Measurements from ENCODE around the gene AP5B1.

AP5B1 gene

DNA sequence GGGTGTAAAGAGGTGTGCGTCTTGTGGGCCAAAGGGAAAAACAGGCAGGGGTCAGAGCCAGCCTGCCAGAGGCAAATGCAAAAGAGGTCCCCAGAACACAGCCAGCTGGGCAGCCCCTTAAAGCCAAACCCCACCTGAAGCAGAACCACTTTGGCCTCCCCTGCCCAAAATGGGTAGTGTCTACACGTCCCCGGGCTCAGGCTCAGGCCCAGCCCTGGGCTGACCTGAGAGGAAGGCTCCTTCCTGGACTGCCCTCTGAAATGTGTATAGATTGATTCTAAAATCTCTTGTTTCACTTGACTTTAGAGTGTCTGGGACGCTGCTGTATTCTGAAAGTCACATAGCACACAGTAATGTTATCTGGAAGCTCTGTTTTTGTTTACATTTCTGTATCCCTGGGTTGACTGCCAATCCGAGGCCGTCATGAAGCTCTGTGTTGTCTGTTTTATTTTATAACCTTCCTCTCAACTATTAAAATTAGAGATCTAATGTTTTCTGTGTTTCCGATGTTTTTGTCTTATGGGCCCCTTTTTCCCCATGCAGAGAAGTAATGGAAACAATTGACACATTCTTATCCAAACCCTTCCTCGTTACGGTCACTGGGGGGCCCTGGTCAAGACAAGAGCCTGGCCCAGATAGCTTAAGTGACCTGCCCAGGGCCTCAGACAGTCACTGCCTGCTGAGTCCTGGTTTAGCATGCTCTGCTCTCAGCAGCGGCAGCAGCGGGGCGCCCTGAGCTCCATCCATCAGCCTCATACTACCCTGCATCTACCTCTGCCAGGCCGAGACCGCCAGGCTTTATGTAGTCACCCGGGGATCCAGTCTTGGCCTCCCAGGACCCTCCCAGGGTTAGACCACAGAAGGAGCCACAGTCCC, 16.2 kb upstream of the AP5B1 start:
- no peak for DNase-seq (ENCODE audit: low read depth in 1 of 2, low spot score in 1 of 2)
- TF ChIP-seq GABPA (IDR thresholded peaks at IDR 0.05; ENCODE audit: low read depth) (no peak), POLR2AphosphoS5 (IDR thresholded peaks at IDR 0.05; ENCODE audit: low read depth) (no peak), SPI1 (IDR thresholded peaks at IDR 0.05; ENCODE audit: borderline replicate concordance, low read depth) (no peak)
- TF ChIP-seq, protein P1, sequence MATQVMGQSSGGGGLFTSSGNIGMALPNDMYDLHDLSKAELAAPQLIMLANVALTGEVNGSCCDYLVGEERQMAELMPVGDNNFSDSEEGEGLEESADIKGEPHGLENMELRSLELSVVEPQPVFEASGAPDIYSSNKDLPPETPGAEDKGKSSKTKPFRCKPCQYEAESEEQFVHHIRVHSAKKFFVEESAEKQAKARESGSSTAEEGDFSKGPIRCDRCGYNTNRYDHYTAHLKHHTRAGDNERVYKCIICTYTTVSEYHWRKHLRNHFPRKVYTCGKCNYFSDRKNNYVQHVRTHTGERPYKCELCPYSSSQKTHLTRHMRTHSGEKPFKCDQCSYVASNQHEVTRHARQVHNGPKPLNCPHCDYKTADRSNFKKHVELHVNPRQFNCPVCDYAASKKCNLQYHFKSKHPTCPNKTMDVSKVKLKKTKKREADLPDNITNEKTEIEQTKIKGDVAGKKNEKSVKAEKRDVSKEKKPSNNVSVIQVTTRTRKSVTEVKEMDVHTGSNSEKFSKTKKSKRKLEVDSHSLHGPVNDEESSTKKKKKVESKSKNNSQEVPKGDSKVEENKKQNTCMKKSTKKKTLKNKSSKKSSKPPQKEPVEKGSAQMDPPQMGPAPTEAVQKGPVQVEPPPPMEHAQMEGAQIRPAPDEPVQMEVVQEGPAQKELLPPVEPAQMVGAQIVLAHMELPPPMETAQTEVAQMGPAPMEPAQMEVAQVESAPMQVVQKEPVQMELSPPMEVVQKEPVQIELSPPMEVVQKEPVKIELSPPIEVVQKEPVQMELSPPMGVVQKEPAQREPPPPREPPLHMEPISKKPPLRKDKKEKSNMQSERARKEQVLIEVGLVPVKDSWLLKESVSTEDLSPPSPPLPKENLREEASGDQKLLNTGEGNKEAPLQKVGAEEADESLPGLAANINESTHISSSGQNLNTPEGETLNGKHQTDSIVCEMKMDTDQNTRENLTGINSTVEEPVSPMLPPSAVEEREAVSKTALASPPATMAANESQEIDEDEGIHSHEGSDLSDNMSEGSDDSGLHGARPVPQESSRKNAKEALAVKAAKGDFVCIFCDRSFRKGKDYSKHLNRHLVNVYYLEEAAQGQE (IDR thresholded peaks at IDR 0.05; ENCODE audit: insufficient replicate concordance, low read depth) = no peak
- TF ChIP-seq, protein P2, sequence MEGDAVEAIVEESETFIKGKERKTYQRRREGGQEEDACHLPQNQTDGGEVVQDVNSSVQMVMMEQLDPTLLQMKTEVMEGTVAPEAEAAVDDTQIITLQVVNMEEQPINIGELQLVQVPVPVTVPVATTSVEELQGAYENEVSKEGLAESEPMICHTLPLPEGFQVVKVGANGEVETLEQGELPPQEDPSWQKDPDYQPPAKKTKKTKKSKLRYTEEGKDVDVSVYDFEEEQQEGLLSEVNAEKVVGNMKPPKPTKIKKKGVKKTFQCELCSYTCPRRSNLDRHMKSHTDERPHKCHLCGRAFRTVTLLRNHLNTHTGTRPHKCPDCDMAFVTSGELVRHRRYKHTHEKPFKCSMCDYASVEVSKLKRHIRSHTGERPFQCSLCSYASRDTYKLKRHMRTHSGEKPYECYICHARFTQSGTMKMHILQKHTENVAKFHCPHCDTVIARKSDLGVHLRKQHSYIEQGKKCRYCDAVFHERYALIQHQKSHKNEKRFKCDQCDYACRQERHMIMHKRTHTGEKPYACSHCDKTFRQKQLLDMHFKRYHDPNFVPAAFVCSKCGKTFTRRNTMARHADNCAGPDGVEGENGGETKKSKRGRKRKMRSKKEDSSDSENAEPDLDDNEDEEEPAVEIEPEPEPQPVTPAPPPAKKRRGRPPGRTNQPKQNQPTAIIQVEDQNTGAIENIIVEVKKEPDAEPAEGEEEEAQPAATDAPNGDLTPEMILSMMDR (IDR thresholded peaks at IDR 0.05; ENCODE audit: insufficient read depth, low read length) = no peak
- no peak overlapping the region for H3K4me3 ChIP-seq (replicated peaks; ENCODE audit: insufficient read depth, low read length)
- H3K27ac ChIP-seq (replicated peaks) = no peak overlapping the region
- H3K27me3 ChIP-seq (ENCODE audit: insufficient read depth, poor library complexity, severe bottlenecking) = peaks cover 4% of the 10 kb centered on the region

DNA sequence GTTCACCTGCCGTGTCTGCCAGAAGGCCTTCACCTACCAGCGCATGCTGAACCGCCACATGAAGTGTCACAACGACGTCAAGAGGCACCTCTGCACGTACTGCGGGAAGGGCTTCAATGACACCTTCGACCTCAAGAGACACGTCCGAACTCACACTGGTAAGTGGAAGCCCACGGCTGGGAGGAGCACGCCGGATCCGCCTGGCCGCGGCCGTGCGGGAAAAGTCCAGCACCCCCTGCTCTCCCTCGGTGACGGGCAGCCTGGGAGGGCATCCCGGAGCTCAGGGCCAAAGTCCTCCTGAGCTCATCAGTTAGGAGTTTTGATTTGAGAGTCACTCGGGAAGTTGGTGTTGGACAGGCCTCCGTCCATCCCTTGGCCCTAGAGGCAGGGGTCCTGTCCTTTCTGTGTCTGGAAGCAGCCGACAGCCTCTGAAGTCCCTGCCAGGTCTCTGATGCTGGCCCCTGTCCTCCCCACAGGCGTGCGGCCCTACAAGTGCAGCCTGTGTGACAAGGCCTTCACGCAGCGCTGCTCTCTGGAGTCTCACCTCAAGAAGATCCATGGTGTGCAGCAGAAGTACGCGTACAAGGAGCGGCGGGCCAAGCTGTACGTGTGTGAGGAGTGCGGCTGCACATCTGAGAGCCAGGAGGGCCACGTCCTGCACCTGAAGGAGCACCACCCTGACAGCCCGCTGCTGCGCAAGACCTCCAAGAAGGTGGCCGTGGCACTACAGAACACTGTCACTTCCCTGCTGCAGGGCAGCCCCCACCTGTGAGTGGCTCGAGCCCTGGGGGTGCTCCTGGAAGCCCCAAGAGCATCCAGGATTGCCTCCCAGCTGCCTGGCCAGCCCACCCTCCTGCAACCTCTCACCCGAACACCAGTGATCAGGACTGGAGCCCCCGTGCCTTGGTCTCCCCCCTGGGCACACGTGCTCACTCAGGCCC, 14.1 kb upstream of the AP5B1 start:
- Histone ChIP-seq H3K27me3 (ENCODE audit: insufficient read depth, poor library complexity, severe bottlenecking) (peaks cover under 1% of the 10 kb centered on the region), H3K27ac (replicated peaks) (no peak overlapping the region), H3K4me3 (replicated peaks; ENCODE audit: insufficient read depth, low read length) (no peak overlapping the region)
- TF ChIP-seq POLR2AphosphoS5 (IDR thresholded peaks at IDR 0.05; ENCODE audit: low read depth) (no peak), GABPA (IDR thresholded peaks at IDR 0.05; ENCODE audit: low read depth) (no peak), SPI1 (IDR thresholded peaks at IDR 0.05; ENCODE audit: borderline replicate concordance, low read depth) (no peak)
- TF ChIP-seq, protein P2 (IDR thresholded peaks at IDR 0.05; ENCODE audit: insufficient read depth, low read length) = no peak
- TF ChIP-seq, protein P1 (IDR thresholded peaks at IDR 0.05; ENCODE audit: insufficient replicate concordance, low read depth) = no peak
- DNase-seq (ENCODE audit: low read depth in 1 of 2, low spot score in 1 of 2) = no peak

DNA sequence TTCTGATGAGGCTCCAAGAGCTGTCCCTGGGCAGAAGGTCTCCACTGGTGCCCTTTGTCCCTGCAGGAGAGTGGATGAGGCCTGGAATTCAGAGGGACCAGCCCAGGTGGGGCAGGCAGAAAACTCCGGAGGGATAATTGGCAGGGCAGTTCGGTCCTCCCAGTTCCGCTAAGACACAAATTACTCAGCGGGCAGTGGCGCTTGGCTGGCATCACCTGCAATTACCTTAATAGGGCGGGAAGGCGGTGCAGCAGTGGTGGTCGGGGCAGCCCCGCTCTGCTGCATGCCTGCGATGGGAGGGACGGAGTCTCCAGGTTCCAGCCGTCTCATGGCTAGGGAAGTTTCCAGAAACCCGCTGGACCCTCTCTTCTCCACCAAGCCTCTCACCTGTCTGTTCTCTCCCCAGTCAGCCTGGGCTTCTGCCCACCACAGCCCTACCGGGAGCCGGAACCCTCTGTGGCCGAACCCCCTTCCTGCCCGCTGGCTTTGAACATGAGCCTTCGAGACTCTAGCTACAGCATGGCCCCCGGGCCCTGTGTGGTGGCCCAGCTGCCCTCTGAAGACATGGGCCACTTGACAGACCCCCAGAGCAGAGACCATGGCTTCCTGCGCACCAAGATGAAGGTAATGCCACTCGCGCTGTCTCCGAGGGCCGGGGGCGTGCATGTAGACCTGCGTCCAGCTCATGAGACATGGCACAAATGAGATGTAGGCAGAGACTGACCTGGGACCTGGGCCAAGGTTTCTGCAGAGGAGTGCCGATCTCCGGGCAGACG, 13.0 kb upstream of the AP5B1 start:
- DNase-seq (ENCODE audit: low read depth in 1 of 2, low spot score in 1 of 2) = no peak
- TF ChIP-seq GABPA (IDR thresholded peaks at IDR 0.05; ENCODE audit: low read depth) = no peak
- H3K4me3 ChIP-seq (replicated peaks; ENCODE audit: insufficient read depth, low read length) = no peak overlapping the region
- peaks cover 4% of the 10 kb centered on the region for H3K27me3 ChIP-seq (ENCODE audit: insufficient read depth, poor library complexity, severe bottlenecking)
- no peak overlapping the region for H3K27ac ChIP-seq (replicated peaks)
